CD4-positive, alpha-beta T cell (primary cell): ENCODE measurements around the gene KRT12. TPM values are rescaled to one million over a fixed set of nuclear protein-coding genes. Genes with fewer than 3 reads are reported as not detected.

Experiments
- ATAC-seq: fragments of 200-7000 bp; cut with Tn5 transposase; one replicate; pipeline ENCODE4 v1.10.0; 2022; ENCODE audit warnings: mild to moderate bottlenecking; ENCODE audit not compliant: poor library complexity
- CTCF ChIA-PET: fragments of 350-600 bp; sonication (Branson Sonifier 250); formaldehyde crosslinking; loops from one replicate; lab custom pipeline; 2021; ENCODE audit warnings: antibody characterized with exemption, inconsistent platforms; lab: Charles Lee
- POLR2A ChIA-PET: fragments of 350-600 bp; sonication (Branson Sonifier 250); formaldehyde crosslinking; loops from one replicate; lab custom pipeline; 2021; ENCODE audit warnings: antibody characterized with exemption, inconsistent platforms; lab: Charles Lee
- DNase-seq, 14 experiments: peaks; one replicate each; pipeline ENCODE4 v3.0.0-alpha.2; 2013 to 2020; ENCODE audit warnings: mixed read lengths in 2 of 14
- H3K27ac ChIP-seq, 2 donors: one replicate each; pipeline versions ENCODE4 v1.5.1 to v1.7.0; 2013; ENCODE audit warnings: low read length in 2 of 2, low read depth in 1 of 2, mild to moderate bottlenecking in 1 of 2
- H3K27me3 ChIP-seq, 2 experiments: 1 replicate in 1 of 2; 2 replicates in 1 of 2; pipeline versions ENCODE4 v1.6.1 to v1.7.0; 2013; ENCODE audit warnings: low read length in 2 of 2, control low read depth in 1 of 2, mild to moderate bottlenecking in 1 of 2, moderate library complexity in 1 of 2; ENCODE audit not compliant: insufficient read depth in 2 of 2, control insufficient read depth in 1 of 2
- H3K36me3 ChIP-seq: one replicate; pipeline ENCODE4 v1.6.1; 2013; ENCODE audit warnings: low read length, control low read depth; ENCODE audit not compliant: insufficient read depth
- H3K4me1 ChIP-seq: one replicate; pipeline ENCODE4 v1.6.1; 2013; ENCODE audit warnings: low read length, control low read depth; ENCODE audit not compliant: insufficient read depth
- H3K4me3 ChIP-seq: one replicate; pipeline ENCODE4 v1.5.1; 2013; ENCODE audit warnings: mild to moderate bottlenecking, low read length, moderate library complexity
- H3K9me3 ChIP-seq, 2 experiments: 1 replicate in 1 of 2; 2 replicates in 1 of 2; pipeline versions ENCODE4 v1.6.1 to v1.7.0; 2013; ENCODE audit warnings: low read length in 2 of 2, mild to moderate bottlenecking in 2 of 2, control low read depth in 1 of 2, moderate library complexity in 1 of 2; ENCODE audit not compliant: control insufficient read depth in 1 of 2, insufficient read depth in 1 of 2
- H3K27ac Mint-ChIP-seq: one replicate; pipeline ENCODE4 v1.8.0; 2020; ENCODE audit warnings: mixed read lengths
- H3K27me3 Mint-ChIP-seq: one replicate; pipeline ENCODE4 v1.8.0; 2021; ENCODE audit warnings: mixed read lengths
- H3K36me3 Mint-ChIP-seq: one replicate; pipeline ENCODE4 v1.8.0; 2021; ENCODE audit warnings: low read depth, mixed read lengths
- H3K4me1 Mint-ChIP-seq: one replicate; pipeline ENCODE4 v1.8.0; 2021; ENCODE audit warnings: low read depth, mixed read lengths
- H3K4me3 Mint-ChIP-seq: one replicate; pipeline ENCODE4 v1.8.0; 2020; ENCODE audit warnings: mild to moderate bottlenecking, mixed read lengths
- H3K9me3 Mint-ChIP-seq: one replicate; pipeline ENCODE4 v1.8.0; 2020; ENCODE audit warnings: mixed read lengths
- CTCF ChIP-seq: fragments of 200-600 bp; IDR thresholded peaks from one replicate; pipeline ENCODE4 v1.8.0; 2022; ENCODE audit warnings: antibody characterized with exemption, mild to moderate bottlenecking
- intact Hi-C, 2 experiments: fragments of 100-400 bp; cut with DNase I in 1 of 2; cut with micrococcal nuclease in 1 of 2; formaldehyde crosslinking; loops; one replicate each; pipeline versions ENCODE4 v1.15.1 to v1.9.0; 2023 to 2025; cut with DNase I, micrococcal nuclease
- total RNA-seq, 174 experiments: library from RNA in 2 of 174; stranded (reverse) in 2 of 174; gene quantifications; one replicate each; pipeline ENCODE4 v1.2.3 and lab custom pipeline; 2021 to 2026

The KRT12 gene
- total RNA-seq, 2 experiments from 2014 or later, result not detected

DNA sequence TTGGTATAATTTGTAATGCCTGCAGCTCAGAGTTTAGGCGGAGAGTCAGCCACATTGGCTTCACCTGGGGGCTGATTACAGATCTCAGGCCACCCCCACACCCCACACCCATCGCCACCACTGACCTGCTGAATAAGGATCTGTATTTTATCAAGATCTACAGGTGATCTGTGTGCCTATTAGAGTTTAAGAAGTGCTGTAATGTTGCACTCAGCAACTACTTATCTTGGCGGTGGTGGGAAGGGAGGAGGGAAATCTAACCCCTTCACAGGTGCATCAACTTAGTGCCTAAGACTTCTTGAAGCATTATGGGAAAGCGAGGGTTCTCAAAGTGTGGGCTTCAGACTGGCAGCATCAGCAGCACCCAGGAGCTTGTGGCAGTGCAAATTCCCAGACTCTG lies 35.5 kb upstream of the KRT12 start:
- Histone ChIP-seq H3K4me3 (no peak overlapping the region), H3K27me3 (peaks cover 2 to 13% of the 10 kb centered on the region in 2 experiments), H3K4me1 (no peaks in the 10 kb centered on the region), H3K27ac (no peak overlapping the region), H3K9me3 (no peaks in the 10 kb centered on the region), H3K36me3 (no peaks in the 10 kb centered on the region)
- intact Hi-C loops, result no loop called here
- Mint-ChIP-seq H3K9me3 (no peaks in the 10 kb centered on the region), H3K4me1 (no peaks in the 10 kb centered on the region), H3K27ac (no peak overlapping the region), H3K36me3 (no peaks in the 10 kb centered on the region), H3K4me3 (no peak overlapping the region), H3K27me3 (peaks cover 62% of the 10 kb centered on the region)
- ChIA-PET POLR2A (no interaction called here), CTCF (no interaction called here)
- ATAC-seq (no peak), DNase-seq (no peak)
- no peak for TF ChIP-seq CTCF

DNA sequence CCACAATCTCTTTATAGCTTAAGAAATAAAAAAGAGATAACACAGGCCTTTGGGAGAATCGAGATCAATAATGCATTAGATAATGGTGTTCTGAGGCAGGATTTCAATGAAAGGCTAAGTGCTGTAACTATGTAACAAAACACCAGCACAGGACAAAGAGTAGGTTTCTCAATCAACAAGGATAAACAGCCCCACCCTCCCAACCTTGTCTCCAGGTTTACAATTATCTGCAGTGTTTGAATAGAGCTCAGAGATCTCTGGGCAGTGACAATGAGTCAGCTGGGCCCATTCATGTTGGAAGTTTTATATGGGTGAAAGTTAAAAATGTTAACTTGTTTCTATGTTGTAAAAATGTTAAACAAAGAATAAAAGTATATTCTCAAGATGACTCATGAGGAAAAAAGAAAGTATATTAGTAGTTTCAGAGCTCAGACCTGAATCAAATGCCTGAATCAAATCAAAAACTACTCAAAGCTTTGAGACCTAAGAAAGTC lies 35.0 kb upstream of the KRT12 start:
- ATAC-seq (no peak), DNase-seq (no peak)
- no peak overlapping the region for H3K4me3 ChIP-seq
- Mint-ChIP-seq H3K27me3 (peaks cover 64% of the 10 kb centered on the region), H3K9me3 (no peaks in the 10 kb centered on the region), H3K36me3 (no peaks in the 10 kb centered on the region), H3K4me3 (no peak overlapping the region), H3K27ac (no peak overlapping the region), H3K4me1 (no peaks in the 10 kb centered on the region)
- no peak overlapping the region for H3K27ac ChIP-seq
- intact Hi-C loops, result no loop called here
- no peaks in the 10 kb centered on the region for H3K9me3 ChIP-seq
- H3K27me3 ChIP-seq, result peaks cover 2 to 13% of the 10 kb centered on the region in 2 experiments
- CTCF ChIA-PET, result interaction anchor here (0.5 to 1.2 kb wide), 2 partner anchors 747 to 1933 kb away, joined by 3 to 5 read pairs; no protein-coding TSS in a partner anchor
- POLR2A ChIA-PET, result no interaction called here
- no peak for TF ChIP-seq CTCF
- no peaks in the 10 kb centered on the region for H3K36me3 ChIP-seq
- H3K4me1 ChIP-seq, result no peaks in the 10 kb centered on the region

GRCh38 chr17:40900809-40901356 lies 33.9 kb upstream of the KRT12 start:
- no peak overlapping the region for H3K4me3 ChIP-seq
- ATAC-seq, result no peak
- no peak for TF ChIP-seq CTCF
- no peak overlapping the region for H3K4me3 Mint-ChIP-seq
- H3K36me3 ChIP-seq, result no peaks in the 10 kb centered on the region
- no peaks in the 10 kb centered on the region for H3K4me1 Mint-ChIP-seq
- POLR2A ChIA-PET, result no interaction called here
- H3K27me3 ChIP-seq, result peaks cover 2 to 4% of the 10 kb centered on the region in 2 experiments
- DNase-seq, result no peak
- no peaks in the 10 kb centered on the region for H3K9me3 ChIP-seq
- intact Hi-C loops, result no loop called here
- no peak overlapping the region for H3K27ac ChIP-seq
- H3K4me1 ChIP-seq, result no peaks in the 10 kb centered on the region
- H3K9me3 Mint-ChIP-seq, result no peaks in the 10 kb centered on the region
- H3K36me3 Mint-ChIP-seq, result no peaks in the 10 kb centered on the region
- CTCF ChIA-PET, result interaction anchor here (1.2 kb wide), 1 partner anchor 748 kb away, joined by 5 read pairs; no protein-coding TSS in a partner anchor
- peaks cover 63% of the 10 kb centered on the region for H3K27me3 Mint-ChIP-seq
- no peak overlapping the region for H3K27ac Mint-ChIP-seq
